Suppressor macrophage treated with lipopolysaccharide for 4 hours (primary cell): ENCODE measurements around the gene SCAANT1.

Source experiments
- DNase-seq: peaks from one replicate; pipeline ENCODE4 v3.0.0-alpha.2; 2020

The SCAANT1 gene

DNA sequence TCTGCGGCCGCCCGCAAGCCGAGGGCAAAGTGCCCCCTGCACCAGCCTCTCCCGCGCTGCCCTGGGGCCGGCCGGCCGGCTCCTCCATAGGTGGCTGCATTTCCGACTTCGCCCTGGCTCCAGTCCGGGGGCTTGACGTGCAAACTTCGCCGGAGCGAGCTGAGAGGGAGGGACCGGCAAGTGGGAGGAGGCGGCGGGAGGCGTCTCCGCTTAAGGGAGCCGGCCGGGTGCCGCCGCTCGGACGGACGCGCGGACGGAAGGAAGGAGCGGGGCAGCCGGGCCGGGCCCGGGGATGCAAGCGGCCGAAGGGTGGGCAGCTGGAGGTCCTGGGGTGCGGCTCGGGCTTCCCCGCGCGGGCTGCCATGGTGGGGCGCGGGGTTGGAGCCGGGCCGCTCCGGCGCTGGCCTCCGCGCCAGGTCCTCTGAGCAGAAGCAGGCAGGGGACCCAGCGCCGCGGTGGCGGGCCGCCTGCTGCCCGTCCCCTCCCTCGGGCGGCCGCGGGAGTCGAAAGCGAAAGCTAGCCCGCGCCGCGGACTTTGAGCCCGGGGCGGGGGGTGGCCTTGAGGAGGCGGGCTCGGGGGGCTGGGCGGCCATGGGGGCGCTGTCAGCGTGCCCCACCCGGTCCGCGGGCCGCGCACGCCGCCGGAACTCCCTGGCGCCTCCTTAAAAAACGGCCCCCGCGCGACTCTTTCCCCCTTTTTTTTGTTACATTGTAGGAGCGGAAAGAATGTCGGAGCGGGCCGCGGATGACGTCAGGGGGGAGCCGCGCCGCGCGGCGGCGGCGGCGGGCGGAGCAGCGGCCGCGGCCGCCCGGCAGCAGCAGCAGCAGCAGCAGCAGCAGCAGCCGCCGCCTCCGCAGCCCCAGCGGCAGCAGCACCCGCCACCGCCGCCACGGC, at the start of gene SCAANT1:
Gene SCAANT1, minus strand, starts transcription at position 511 of the 895 bp plus-strand sequence.
- peak; percentile 94 for DNase-seq

DNA sequence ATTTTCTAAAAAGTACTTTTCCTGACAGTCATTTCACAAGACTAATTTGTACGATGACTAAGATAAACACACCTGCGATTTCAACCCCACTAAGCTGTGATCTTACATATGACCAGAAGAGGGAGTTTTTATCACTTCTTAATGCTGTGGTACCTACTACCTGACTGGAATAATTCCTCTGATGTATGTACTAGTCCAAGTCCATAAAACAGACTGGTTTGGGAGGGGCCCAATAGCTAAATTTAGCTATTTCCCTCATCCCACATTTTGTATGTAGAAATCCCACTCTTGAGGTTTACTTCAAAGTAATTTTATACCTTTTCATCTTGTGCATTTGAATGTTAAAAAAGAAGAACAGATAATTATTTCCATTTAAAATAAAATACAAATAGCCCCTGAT, 49.7 kb upstream of the SCAANT1 start:
- DNase-seq = no peak

DNA sequence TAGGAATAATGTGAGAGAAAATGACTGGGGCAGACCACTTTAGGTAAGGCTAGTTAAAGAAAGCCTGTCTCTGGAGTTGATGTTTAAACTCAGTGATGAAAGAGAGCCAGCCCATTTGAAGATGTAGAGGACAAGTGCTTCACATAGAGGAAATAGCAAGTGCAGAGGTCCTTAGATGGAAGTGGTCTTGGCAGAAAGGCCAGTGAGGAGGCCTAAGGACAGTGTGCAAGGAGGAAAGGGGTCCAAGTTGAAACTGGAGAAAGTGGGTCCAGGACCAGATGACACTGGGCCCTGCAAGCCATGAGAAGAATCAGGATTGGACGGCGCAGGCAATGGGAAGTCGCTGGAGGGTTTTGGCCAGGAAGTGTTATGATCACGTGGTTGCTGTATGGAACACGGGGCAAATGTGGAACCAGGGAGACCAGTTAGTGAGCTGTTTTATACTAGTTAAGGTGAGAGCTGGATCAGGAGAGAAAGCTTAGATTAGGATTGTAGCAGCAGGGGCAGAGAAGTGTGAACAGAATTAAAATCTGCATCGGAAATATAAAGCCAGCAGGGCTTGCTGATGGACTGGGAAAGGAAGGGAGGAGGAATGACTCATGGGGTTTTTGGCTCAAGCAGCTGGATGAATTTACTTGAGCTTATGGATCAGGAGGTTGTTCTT, 48.0 kb upstream of the SCAANT1 start:
- peak; percentile 56 for DNase-seq

- DNase-seq = no peak
Observed at GRCh38 chr3:63959146-63959545, 47.0 kb upstream of the SCAANT1 start.

DNA sequence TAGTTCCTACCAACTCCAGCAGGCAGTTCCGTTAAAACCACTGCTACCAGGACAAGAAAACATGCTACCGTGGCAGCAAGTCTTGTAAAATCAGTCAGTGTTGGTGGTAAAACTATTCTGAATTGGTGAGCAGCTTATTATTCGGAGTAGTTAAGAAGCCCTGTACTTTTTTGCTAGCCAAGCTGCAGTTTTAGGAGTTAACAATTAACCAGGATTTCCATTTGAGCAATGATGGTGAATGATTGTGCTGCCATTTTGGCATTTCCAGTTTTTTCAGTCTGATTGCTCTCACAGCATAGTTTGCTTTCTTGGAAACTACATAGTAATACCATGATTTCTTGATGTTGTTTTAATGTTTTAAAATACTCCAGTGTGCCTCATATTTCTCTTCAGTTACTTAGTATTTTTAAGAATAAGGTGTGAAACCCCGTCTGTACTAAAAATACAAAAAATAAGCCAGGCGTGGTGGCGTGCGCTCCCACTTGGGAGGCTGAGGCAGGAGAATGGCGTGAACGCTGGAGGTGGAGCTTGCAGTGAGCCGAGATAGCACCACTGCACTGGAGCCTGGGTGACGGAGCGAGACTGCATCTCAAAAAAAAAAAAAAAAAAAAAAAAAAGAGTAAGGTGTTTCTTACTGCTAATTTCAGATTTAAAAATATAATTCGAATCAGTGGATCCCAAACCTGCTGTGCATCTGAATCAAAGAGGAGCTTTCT, 43.8 kb upstream of the SCAANT1 start:
- DNase-seq = no peak

DNA sequence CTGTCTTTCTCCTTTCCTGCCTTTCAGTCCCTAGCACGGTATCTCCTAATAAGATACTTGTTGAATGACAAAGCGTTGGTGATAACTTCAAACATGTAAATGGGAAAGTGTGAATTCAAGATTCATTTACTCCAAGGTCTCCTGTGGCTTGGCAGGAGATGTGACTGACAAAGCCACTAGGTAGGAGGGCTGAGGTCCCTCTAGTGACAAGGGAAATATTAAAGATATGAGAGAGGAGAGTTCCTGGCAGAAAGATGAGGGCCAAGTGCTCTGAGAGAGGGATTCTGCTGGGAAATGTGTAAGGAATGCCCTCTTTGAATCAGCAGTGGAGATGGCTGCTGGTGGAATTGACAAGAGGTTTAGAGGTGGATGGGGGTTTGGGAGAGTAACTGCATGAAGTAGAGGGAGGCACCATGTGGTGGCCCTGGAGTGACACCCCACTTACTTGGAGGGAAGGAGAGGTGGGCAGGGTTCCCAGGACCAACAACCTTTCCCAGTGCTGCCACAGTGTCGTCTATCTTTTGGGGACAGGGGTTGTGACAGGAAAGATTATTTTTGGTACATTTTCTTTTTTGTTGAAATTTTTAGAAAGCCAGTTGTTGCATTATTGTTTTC, 43.0 kb upstream of the SCAANT1 start:
- no peak for DNase-seq

DNA sequence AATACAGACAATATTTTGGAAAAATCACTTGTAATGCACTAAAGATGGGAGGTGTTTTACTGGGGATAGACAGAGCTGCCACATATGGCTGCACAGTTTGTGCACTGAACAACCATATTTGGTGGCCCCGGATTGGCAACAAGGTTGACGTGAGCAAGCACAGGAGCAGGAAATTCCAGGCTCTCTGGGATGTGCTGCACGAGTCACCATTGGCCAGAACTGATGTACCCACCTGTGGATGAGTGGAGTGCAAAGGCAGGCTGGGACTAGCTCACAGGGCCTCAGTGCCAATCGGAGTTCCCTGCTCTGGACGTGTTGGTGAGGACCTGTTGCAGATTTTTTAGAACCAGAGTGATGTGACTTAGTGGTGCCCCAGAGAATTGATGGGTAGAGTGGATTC, 42.0 kb upstream of the SCAANT1 start:
- DNase-seq = no peak

GRCh38 chr3:63952248-63952594, 40.0 kb upstream of the SCAANT1 start:
- no peak for DNase-seq

GRCh38 chr3:63951492-63952247, 39.5 kb upstream of the SCAANT1 start:
- no peak for DNase-seq

- peak; percentile 25 for DNase-seq
Observed at GRCh38 chr3:63950698-63951097, 38.5 kb upstream of the SCAANT1 start.

DNA sequence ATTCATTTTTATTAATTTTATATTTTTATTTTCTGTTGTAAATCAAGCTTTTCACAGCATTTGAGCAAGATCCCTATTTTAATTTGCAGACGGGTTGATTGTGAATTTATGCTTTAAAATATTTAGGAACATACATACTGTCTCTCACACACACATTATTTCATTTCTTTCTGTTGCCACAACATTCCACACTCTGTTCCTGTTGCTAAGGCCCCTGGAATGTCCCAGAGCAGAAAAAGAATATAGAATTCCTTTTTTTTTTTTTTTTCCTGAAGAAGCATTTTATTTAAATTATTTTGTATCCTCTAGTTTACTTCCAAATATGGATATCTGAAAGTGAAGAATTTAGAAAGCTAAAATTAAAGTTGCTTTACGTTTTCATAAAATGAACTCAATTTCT, 36.8 kb upstream of the SCAANT1 start:
- no peak for DNase-seq

DNA sequence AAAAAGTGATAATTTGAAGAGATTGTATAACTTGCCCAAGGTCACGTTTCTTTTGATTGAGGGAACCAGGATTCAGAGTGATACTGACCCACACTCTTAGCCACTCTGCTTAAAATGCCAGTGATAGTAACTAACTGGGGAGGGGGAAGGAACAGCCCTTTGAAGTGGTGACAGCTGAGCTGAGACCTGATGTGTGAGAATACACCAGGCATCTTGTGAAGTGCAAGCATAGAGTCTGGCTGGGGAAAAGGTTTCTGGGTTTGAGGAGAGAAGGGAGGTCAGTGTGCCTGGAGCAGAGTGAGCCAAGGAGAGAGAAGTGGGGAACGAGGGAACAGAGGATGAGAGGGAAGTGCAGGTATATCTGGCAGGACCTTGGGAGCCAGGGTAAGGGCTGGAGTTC, 35.4 kb upstream of the SCAANT1 start:
- DNase-seq = no peak

GRCh38 chr3:63946753-63947152, 34.6 kb upstream of the SCAANT1 start:
- no peak for DNase-seq

- no peak for DNase-seq
Observed at GRCh38 chr3:63945558-63946096, 33.4 kb upstream of the SCAANT1 start.

DNA sequence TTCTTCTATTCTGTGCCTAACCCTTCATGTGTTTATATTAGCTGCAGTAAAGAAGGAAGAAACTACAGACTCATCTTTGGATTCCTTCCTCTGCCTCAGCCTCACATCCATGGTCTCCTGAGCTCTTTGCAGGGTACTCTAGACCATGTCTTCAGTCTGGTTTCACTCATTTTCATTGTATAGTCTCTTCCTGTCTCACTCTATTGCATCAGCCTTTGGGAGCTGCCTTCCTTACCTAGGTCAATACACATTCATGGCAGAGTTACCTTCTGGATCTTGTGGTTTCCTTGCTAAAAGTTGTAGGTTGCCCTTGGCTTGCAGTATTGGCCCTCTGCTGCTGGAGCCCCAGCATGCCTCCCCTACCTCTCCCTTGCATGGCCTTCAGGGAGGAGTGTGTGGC, 31.5 kb upstream of the SCAANT1 start:
- DNase-seq = no peak

DNA sequence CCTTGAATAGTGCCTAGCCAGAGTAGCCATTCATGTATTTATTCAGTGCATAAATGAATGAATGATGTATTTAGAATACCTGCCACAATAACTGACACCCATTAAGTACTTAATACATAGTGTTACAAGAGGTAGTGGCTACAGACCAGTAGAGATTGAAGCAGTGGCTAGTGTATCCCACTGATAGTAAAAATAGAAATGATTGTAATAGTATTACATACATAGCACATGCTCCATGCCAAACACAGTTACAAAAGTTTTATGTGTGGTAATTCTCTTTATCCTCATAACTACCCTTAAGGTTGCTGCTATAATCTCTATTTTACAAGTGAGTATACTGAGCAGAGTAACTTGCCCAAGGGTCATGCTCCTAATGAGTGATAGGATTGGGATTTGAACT, 30.3 kb upstream of the SCAANT1 start:
- no peak for DNase-seq

- DNase-seq = no peak
Observed at GRCh38 chr3:63940389-63940757, 28.2 kb upstream of the SCAANT1 start.

DNA sequence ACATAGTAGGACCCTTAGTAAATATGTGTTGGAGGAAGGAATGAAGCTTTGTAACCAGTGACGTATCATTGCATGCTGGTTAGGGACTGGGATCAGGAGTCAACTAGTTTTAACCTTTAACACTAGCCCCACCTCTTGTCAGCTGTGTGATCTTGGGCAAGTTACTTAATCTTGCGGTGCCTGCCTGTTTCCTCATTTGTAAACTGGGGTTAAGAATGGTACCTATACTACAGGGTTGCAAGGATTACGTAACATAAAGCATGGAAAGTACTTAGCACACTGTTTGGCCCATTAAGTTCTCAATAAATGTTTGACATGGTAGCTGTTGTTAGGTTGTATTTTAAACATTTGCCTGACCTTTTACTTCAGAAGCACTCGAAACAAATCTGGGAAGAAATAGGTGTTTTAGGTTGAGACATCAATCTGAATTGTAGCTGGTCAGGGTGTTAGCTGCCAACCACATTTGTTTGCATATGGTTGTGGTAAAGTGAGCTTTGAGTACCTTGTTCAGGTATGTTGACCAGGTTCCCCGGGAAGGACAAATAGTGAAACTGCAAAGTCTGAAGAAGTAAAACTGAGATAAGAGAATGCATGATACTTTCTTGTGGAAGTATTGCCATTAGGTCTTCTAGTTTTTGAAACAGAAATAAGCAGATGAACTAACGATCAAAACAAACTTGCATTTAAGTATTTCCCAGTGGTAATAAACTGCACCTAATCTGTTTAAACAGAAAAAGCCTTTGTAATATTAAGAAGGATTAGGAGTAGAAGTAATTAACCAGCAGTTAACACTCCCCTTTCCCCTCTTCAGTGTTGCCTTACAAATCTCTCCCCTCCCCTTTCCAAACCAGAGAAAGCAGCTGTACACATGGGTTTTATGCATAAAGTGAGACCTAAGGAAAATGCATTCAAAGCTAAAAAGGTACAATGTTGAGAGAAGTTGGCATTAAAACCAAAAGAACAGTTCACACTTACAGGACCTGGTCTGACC, 25.8 kb upstream of the SCAANT1 start:
- peak; percentile 78 for DNase-seq

DNA sequence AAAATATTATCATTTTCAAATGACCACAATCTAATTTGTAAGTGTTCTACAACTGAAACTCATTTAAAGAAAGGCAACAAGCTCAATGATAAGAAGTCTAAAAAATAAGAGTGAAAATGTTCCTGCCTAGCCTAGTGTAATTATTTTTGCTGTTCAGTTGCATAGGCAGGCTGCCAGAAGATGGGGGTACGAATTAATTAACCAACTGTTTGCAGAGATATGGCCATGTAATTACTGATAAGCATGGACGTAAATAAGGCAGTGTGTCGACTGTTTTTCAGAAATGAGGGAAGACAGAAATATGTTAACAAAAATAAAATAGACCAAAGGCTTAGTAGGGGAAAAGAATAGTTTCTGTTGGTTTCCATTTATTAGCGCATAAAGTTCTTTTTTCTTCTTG, 24.7 kb upstream of the SCAANT1 start:
- DNase-seq = no peak

- DNase-seq = peak; percentile 89
Observed at GRCh38 chr3:63934041-63934866, 22.1 kb upstream of the SCAANT1 start.
